PC-3 (cell line): Measurements from ENCODE around the gene SPG11.

Experiments used
- EZH2 ChIP-seq: fragments of 300-600 bp; sonication (generic); IDR thresholded peaks from one replicate; pipeline ENCODE4 v1.6.1; 2017; ENCODE audit warnings: antibody characterized with exemption, mild to moderate bottlenecking, low read length; ENCODE audit not compliant: unreplicated experiment
- EZH2phosphoT487 ChIP-seq: fragments of 300-600 bp; sonication (generic); IDR thresholded peaks from 2 replicates; pipeline ENCODE4 v1.6.1; 2018; ENCODE audit warnings: mild to moderate bottlenecking, antibody characterized with exemption, low read length, borderline replicate concordance
- TF ChIP-seq, protein P1 (sequence below): fragments of 300-600 bp; sonication (generic); conservative IDR thresholded peaks from 2 replicates; pipeline ENCODE4 v1.5.1; 2017; ENCODE audit warnings: antibody characterized with exemption, low read depth, mild to moderate bottlenecking, low read length

DNA sequence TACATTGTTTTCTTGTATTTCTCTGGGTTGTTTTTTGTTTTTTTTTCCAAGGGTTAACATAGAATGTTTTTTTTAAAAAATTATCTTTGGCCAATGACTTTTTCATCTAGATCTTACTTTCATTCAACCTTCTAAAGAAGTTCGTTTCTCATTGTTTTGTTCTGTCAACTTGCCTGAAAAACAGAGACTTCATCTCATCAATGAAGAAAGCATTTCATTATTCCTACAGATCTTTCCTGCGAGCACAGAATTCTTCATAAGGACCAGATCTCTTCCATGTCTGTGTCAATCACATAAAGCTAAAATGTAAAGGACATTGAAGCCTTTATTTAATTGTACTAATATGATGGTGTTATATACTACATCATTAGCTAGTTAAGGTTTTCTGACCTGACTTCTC lies 136.2 kb downstream of the SPG11 start:
- no peak for TF ChIP-seq EZH2phosphoT487
- TF ChIP-seq, protein P1, sequence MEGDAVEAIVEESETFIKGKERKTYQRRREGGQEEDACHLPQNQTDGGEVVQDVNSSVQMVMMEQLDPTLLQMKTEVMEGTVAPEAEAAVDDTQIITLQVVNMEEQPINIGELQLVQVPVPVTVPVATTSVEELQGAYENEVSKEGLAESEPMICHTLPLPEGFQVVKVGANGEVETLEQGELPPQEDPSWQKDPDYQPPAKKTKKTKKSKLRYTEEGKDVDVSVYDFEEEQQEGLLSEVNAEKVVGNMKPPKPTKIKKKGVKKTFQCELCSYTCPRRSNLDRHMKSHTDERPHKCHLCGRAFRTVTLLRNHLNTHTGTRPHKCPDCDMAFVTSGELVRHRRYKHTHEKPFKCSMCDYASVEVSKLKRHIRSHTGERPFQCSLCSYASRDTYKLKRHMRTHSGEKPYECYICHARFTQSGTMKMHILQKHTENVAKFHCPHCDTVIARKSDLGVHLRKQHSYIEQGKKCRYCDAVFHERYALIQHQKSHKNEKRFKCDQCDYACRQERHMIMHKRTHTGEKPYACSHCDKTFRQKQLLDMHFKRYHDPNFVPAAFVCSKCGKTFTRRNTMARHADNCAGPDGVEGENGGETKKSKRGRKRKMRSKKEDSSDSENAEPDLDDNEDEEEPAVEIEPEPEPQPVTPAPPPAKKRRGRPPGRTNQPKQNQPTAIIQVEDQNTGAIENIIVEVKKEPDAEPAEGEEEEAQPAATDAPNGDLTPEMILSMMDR = no peak
- TF ChIP-seq EZH2 = no peak
